Stimulated activated CD8-positive, alpha-beta memory T cell treated with anti-CD3 and anti-CD28 coated beads, Interleukin-2, amount 100 ng/mL, for 48 hours (primary cell): ENCODE results near the gene KCNQ2.

Source experiments
- DNase-seq, 2 donors: peaks; one replicate each; pipeline ENCODE4 v3.0.0-alpha.2; 2020; ENCODE audit warnings: low read depth in 2 of 2

The KCNQ2 gene

DNA sequence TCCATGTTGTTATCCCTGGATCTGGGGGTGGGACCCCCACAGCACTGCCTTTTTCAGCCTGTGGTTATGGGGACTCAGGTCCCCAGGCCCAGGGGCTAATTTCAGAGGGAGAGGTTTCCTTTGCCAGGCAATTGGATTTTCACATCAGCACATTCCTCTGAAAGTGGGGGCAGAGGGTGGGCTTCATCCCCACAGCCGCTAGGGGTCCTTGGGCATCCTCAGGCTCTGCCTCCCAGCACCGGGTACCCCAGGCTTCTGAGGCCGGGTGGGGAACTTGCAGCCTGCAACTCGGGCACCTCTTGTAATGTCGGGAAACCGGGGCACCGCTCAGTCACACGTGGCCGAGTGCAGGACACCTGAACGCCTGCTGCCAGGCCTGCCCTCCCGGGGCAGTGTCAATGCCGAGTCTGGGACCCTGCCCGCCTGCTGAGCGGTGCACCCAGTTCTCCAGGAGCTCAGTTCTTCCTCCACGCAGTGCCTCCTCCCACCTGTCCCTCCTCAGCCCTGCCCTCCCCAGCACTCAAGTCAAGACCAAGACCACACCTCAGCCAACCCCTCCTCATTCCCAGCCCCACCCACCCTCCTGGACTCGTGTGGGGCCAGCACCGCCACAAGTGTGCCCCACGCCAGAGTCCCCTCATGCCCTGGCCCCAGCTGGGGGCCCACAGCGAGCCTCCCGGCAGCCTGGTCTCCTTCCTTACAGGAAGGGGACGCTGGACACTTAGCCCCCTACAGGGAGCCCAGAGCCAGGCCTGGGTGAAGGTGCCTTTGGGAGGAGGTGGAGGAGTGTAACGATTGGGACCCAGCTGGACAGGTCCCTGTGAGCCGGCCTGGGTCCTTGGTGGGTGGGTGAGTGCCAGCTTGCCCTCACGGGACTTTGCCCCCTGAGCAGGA lies 102.5 kb downstream of the KCNQ2 start:
- no peak for DNase-seq

DNA sequence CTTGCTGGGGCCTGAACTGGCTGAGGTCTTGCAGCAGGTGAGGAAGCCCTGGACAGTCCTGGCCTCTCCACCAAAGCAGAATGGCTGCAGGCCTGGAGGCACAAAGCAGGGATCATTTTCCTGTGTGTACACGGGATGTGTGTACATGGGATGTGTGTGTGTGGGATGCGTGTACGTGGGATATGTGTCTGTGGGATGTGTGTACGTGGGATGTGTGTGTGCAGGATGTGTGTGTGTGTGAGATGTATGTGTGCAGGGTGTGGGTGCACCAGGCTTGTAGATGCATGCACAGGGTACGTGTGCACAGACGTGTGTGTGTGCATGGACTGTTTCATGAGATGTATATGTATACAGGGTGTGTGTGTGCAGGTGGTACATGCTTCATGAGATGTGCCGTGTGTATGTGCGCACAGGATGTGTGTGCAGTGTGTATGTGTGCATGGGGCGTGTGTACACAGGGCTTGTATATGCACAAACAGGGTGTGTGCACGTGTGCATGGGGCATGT lies 103.4 kb downstream of the KCNQ2 start:
- DNase-seq = no peak

DNA sequence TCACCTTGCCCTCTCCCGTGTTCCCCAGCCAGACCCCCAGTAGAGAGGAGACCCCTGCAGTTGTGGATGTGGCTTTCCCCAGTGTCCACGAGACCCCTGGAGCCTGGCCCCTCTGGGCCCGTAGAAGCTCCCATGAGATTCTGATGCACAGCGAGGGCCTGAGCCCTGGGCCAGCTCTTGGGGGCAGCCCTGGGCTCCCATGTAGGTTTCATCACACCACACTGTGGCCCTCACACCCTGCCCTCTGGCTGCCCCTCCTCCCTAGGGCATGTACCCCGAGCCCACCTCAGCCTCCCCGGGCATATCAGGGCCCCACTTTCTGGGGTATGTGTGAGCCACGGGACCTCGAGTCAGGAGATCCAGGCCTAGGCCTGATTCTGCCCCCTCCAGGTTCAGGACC lies 104.3 kb downstream of the KCNQ2 start:
- no peak for DNase-seq

DNA sequence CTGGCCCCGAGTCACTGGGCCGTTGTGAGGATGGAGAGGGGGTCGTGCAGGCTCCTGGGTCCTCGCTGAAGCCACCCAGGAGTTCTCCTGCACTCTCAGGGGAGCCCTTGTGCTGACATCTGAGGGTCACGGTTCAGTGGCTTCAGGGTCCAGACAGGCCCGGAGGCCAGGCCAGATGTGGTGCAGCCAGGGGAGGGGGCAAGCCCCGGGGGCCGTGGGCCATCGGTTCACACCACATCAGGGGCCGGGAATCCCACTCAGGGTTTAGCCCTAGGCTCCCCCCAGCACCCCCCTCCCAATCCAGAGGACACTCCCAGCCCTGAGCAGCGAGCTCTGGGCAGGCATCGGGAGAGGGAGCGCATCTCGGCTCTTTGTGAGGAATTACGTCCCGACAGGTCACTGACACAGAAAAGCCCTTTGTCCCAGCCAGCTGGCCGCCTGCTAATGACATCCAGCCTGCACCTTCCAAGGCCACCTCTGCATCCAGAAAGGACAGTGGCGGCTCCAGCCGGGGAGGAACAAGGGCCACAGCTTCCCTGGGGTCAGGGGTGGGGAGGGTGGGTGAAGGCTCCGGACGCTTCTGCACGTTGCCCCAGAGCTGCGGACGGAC lies 104.9 kb downstream of the KCNQ2 start:
- no peak for DNase-seq

DNA sequence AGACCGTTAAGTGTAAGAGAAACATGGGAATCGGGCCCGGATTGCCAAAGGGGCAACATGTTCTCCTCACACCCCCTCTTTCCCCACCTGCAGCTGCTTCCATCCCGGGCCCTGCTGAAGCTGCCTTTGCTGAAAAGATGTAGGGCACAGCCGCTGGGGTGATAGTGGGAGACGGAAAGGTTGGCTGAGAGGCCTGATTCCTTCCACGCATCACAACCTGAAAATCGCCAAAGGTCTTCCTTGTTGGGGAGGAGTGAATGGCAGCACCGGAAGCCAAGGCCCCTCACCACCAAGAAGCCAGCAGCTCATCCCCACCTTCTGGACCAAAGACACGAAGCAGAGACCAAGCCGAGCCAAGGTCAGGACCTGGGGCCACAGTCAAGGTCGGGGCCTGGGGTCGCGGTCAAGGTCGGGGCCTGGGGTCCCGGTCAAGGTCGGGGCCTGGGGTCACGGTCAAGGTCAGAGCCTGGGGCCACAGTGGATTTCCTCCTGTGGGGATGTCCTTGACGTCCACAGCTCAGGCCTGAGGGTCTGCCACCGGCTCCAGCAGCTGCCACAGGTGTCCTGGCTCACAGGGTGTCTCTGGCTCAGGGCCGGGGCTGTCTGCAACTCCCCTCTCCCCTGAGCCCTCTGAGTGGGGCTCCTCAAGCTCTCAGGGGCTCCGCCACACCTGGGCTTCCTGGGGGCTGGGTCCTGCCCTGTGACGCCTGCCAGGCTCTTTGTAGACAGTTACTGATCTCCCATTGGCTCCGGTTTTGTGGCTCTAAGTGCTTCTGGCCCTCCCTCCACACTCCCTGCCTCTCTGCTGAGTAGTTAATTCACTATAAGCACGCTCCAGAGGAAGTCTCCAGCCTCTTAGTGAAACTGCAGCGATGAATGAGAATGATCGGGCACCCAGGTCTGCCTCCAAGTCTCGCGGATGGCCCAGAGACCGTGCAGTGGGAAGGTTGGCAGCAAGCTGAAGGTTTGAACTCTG lies 105.8 kb downstream of the KCNQ2 start:
- DNase-seq = no peak

DNA sequence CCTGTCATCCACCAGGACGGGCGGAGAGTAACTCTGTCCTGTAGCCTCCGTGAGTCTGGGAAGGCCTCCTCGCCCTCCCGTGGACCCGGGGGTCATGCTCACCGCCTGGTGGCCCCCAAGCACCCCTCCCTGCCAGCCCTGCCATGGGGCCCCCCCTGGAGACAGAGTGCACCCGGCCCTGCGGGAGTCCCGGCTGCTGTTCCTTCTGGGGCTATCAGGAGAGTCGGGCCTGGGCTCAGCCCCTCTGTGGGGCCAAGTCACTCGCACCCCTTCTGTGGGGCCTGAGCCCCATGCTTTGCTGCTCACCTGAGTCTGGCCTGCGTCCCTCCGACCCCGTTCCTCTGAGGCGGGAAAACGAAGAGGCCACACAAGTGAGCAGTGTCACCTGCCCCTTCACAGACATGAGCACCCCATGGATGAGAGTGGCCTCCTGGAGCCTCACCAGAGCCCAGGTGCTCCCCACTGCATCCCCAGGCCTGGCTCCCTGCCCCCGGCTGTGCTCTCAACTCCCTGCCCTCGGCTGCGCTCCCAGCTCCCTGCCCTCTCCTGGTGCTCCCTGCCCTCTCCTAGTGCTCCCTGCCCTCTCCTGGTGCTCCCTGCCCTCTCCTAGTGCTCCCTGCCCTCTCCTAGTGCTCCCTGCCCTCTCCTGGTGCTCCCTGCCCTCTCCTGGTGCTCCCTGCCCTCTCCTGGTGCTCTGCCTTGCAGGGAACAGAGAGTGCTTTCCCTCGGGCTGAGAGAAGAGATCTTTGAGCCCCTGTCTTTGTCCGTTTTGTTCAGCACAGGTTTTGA lies 106.7 kb downstream of the KCNQ2 start:
- DNase-seq = no peak

DNA sequence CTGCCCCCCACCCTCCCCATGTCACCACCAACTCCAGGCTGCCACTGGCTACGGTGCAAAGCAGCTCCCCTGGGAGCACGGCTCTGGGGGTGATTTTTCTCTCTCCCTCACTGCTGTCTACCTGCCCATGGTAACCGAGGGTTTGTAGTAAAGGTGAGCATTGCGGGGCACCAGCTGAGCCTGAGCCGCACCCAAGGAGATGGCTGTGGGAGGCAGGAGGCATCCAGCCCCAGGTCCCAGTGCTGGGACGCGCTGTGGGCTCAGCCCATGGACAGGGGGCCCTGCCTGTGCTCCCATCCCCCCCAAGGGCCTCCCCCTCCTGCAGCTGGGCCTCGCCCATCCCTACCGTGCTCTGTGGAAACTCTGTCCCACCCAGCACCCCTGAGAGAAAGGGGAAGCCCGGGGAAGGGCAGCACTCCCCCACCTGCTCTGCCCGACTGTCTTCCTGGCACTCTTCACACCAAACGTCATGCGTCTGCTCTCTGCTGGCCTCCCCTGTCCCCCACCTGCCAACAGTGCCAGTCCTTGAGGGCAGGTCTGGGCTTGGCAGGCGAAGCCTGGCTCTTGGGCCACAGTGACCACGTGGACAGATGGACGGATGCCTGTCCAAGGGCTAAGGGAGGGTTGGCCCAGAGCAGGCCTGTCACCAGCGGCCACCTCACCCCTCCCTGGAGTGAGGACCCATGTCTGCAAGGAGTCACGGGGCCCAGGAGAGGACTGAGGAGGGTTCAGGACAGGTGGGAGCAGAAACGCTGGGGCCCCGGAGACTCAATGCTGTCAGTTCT lies 107.5 kb downstream of the KCNQ2 start:
- DNase-seq = no peak

DNA sequence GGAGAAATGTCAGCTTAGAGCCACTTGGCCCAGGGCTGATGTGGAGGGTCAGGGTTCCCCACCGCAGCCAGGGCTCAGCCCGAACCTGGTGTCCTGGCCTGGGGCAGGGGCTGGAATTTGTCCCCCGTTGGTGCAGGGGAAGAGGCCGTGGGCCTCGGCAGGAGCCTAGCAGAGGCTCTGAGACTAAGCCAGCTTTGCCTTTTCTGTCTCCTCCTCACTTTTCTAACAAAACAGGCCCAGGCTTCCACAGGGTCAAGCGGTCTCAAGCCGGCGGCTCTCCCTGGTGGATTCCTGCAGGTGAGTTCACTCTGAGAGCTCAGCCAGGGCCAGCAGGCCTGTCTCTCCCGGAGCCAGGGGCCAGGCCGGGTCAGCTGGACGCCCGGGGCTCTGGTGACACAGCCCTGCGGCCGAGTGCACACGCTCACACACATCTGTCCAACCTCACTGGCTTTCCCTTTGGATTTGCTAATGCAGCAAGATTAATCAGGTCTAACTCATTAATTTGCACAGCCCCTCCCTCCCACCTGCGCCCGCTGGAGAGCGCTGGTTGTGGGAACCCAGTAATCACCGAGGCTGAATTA lies 108.4 kb downstream of the KCNQ2 start:
- DNase-seq = no peak

DNA sequence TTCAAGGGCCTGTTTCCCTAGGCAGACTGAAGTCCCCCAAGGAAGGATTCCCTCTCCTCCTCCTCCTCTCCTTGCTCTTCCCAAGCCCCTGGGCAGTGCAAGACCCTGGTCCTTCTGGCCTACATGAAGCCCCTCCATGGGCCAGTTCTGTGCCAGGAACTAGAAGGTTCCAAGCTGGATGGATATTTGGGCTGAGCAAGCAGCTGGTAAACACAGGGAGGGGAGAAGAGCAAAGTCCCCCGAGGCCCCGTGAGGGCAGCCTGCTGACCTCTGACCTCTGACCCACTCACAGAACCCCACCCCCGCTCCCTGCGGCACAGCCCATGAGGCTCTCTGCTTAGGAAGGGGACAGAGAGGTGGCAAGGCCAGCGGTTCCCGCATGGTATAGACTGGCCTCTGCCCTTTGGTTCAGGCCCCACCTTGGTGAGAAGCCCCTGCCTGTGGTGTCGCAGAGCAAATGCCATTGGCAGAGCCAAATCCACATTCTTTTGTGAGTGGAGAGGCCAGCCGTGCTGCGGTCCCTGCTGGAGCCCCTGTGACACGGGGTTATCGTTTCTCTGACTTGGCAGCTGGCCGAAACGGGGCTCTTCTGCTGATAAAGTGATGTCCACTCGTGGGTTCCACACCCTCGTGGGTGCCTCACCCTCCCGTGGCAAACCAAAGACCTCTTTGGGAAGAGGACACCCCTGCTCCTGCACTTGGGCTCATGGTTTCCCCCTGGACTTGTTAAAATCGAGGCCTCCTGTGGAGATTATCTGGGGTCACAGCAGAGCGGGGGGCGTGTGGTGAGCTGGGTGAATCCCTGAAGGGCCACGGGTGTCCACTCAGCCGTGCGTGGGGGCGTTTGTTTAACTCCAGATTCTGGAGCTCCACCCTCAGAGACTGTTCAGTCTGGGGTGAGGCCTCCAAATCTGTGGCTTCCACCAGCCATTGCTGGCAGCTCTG lies 109.2 kb downstream of the KCNQ2 start:
- DNase-seq = no peak

DNA sequence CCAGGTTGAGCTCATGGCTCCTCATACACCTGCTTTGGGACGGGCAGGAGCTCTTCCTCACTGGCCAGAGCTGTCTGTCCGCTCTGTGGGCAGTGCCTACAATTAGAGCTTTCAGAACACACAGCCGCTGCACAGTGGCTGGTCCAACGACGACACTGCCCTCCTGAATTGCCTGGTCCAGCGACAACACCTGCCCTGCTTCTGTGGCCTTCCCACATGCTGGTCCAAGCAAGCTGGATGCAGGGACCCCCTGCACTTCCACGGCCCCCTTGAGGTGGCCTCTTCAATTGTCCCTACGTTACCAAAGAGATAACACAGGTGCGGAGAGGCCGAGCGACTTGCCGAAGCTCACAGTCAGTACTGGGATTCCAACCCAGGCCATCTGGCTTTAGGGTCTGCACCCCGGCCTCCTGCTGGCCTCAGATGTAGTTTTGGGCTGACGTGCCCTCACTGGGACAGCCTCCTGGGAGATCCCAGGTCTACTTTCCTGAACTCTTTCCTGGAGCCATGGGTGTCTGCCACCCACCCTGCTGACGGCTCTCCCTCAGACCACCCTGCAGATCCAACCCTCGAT lies 109.9 kb downstream of the KCNQ2 start:
- DNase-seq = no peak

DNA sequence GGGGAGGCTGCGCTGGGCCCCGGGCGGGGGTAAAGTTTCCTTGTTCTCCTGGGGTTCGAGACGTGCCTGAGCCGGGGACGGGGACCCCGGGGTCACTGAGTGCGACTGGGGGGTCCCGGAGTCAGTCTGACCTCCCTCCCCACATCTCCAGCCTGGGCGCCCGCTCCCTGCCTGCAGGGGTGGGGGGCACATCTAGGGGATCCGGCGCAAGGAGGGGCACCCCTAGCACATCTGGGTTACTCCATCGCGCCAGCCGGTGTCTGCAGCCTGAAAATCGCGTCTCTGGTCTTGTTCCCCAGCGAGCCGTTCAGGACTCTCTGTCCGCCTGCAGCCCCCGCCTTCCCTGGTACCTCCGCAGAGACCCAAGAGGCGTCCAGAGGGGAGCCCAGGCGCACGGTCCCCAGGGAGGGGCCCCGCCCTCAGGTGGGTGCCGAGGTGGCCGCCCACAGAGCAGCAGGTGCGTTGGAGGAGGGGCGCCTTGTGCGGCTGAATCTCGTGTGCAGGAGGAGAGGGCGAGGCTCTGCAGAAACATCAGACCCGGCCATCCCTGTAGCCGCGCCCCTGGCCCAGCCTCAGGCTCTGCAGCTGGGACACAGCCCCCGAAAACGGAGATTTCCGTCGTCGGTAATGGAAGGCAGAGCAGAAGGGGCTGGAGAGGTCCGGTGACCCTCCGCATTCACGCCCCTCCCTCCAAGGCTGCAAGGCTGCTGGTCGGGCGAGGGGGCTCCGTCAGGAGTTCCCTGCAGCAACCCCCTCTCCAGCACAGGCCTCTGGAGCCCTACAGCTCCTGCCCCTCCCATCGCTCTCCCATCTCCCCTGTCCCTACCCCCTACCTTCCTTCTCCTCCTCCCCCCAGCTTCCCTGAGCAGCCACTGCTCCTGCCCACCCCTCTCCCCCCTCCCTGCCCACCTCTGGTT lies 110.7 kb downstream of the KCNQ2 start:
- DNase-seq = no peak

DNA sequence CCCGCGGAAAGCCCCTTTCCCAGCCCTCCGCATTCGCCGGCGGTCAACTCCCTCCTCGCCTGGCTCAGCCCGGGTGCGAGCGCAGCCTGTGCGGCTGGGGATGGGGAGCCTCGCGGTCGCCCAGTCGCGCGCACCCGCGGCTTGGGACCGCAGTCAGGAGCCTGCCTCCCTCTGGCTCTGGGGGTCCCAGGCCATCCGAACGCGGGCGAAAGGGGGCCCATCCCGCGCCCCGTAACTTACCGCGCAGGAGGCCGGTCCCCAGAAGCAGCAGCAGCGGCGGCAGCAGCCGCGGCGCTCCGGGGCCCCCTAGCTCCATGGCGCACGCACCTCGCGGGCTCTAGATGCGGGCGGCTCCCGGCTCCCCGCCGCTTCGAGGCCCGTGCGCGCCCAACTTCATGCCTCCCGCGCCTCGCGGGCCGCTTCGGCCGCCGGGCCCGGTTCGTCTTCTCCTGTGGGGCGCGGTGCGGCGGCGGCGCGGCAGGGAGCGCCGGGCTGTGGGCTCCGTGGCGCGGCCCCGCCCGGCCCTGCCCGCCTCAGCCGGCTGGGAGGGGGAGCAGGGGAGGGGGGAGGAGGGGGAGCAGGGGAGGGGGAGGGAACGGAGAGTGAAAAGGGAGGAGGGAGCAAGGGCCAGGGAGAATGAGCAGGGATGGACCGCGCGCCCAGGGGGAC lies 111.5 kb downstream of the KCNQ2 start, which contains the start of gene CHRNA4:
Gene CHRNA4, minus strand, starts transcription at position 500 of the 669 bp plus-strand sequence. Its CDS starts 184 bp downstream, at position 316.
- no peak for DNase-seq

DNA sequence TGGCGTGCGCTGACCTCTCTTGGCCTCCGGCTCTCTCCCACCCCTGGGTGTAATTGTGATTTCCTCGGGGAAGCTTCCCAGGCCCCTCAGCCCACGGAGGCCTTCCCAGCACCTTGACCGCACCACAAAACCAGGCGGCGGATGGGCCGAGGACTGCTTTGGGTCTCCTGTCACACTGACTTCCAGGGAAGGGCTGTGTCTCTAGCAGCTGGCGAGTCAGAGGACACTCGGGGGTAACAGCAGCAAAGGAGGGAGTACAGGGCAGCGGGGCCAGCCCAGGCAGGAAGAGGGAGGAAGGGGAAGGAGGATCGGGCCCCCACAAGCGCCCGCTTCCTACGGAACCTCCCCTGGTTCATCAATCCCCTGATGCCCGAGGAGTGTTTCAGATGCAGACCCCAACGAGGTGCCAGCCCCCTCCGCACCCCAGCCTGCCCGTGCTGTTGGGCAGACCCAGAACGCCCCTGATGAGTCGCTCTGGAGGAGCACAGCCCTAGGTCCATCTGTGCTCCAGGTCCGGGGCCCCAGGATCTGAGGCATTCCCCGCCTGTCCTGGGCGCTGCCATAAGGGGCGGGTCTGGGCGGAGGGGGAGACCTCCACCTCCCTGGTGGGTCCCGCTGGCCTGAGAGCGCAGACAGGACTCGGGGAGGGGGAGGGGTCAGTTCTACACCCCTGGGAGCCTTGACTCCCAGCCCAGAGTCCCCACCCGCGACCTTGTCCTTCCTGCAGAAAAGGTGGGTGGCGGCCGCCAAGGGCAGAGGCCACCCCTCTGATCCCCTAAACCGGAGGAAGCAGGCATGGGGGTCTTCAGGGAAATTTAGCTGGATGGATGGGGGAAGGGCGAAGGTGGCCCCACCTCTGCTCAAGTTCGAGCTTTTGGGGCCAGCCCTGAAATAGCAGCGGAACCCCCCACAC lies 112.3 kb downstream of the KCNQ2 start:
- DNase-seq = no peak

DNA sequence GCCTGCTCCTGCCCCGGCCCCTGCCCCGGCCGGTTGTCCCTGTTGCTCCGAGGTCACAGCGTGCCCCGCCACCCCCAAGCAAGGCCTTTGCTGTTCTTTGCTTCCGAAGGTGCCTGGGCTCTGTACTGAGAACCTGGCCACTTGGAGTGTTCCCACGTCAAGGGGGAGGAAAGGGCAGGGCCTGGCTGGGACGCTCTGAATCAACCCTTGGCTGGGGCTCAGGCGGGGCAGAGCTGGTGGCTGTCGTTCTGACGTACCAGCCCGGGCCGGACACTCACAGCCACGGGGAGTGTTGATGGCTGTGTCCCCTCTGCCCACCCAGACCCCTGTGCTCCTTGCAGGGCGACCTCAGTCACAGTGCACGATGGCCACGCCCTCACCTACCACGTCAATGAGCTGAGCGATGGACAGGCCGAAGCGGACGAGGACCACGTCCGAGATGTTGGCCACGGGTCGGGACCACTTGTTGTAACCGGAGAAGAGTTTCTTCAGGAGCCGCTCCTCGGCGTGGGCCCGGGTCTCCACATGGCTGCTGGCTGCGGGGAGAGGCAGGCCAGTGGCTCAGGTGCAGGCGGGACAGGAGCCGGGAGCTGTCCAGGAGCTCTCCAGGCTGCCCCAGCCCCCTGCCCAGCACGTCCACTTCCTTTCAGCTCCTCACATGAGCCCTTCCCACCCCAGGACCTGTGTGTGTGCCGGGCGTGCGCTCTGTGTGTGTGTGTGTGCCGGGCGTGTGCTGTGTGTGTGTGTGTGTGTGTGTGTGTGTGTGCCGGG lies 113.1 kb downstream of the KCNQ2 start:
- no peak for DNase-seq
